Measurements from ENCODE around the gene ARPP19.

GRCh38 chr15:52520421-52520820 is 48.4 kb downstream of the ARPP19 start:
- TF ChIP-seq CTCF (IDR thresholded peaks at IDR 0.05; ENCODE audit: low read depth, low read length, poor library complexity, severe bottlenecking) (no peak), EZH2phosphoT487 (IDR thresholded peaks at IDR 0.05; ENCODE audit: borderline replicate concordance, low read length) (no peak)
